Lower leg skin (tissue), 4 donors: ENCODE results near the gene UQCRQ. TPM values are rescaled to one million over a fixed set of nuclear protein-coding genes. Genes with fewer than 3 reads are reported as not detected.

ENCODE experiments used
- DNase-seq, 2 donors: peaks; one replicate each; pipeline ENCODE4 v3.0.0-alpha.2; 2019; ENCODE audit warnings: low spot score in 2 of 2
- H3K4me3 ChIP-seq: fragments of 200-600 bp; sonication (generic); 2 replicates; pipeline ENCODE4 v1.5.1; 2017; ENCODE audit warnings: mild to moderate bottlenecking, low read depth; ENCODE audit not compliant: poor library complexity, severe bottlenecking
- POLR2A ChIP-seq, 2 donors: fragments of 450-650 bp; IDR thresholded peaks; one replicate each; pipeline ENCODE4 v1.6.1; 2016 to 2017; ENCODE audit warnings: antibody characterized with exemption in 2 of 2, mild to moderate bottlenecking in 1 of 2, moderate library complexity in 1 of 2
- WGBS, 2 donors: methylation state at CpG; one replicate each; pipeline ENCODE4 v1.1.5; 2018; 5-methylcytosine and 5-hydroxymethylcytosine counted together
- intact Hi-C: fragments of 100-400 bp; cut with DNase I; formaldehyde crosslinking; loops from one replicate; pipeline ENCODE4 v1.15.0; 2023; ENCODE audit warnings: low total_unique reads
- total RNA-seq, 4 donors: library from RNA; depleted of rRNA; stranded (reverse); fragments of >200 nt; gene quantifications; one replicate each; pipeline ENCODE4 v1.1.0, GENCODE V29; 2016
- TF ChIP-seq, protein P1 (sequence below), 3 donors: fragments of 450-650 bp; IDR thresholded peaks; one replicate each; pipeline ENCODE4 v1.5.1; 2016; ENCODE audit warnings: antibody characterized with exemption in 3 of 3, mild to moderate bottlenecking in 3 of 3, moderate library complexity in 2 of 3

The UQCRQ gene
- total RNA-seq, 4 donors from 2014 or later = 56.0 to 122 (median 88.0) TPM

DNA sequence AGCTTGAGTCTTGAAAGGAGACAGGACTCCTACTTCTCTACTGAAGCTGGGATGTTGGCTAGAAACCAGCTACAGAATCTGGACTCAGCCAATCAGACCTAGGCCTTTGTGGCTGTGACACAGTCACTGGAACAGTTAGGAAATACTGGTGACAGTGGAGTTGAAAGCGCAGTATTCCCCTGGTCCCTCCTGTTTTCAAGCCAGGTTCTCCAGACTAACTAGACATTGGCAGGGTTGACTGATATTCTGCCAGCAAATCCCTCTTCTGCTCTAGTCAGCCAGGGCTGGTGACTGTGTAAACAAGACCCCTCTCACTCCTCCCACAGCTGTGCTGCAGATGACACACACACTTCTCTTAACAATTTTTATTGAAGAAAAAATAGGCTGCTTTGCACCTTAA lies 44.7 kb upstream of the UQCRQ start:
- TF ChIP-seq, protein P1, sequence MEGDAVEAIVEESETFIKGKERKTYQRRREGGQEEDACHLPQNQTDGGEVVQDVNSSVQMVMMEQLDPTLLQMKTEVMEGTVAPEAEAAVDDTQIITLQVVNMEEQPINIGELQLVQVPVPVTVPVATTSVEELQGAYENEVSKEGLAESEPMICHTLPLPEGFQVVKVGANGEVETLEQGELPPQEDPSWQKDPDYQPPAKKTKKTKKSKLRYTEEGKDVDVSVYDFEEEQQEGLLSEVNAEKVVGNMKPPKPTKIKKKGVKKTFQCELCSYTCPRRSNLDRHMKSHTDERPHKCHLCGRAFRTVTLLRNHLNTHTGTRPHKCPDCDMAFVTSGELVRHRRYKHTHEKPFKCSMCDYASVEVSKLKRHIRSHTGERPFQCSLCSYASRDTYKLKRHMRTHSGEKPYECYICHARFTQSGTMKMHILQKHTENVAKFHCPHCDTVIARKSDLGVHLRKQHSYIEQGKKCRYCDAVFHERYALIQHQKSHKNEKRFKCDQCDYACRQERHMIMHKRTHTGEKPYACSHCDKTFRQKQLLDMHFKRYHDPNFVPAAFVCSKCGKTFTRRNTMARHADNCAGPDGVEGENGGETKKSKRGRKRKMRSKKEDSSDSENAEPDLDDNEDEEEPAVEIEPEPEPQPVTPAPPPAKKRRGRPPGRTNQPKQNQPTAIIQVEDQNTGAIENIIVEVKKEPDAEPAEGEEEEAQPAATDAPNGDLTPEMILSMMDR (IDR thresholded peaks at IDR 0.05) = no peak
- TF ChIP-seq POLR2A (IDR thresholded peaks at IDR 0.05) = no peak
- WGBS, 2 donors = 77 to 80% methylated on average over 1 of the region's 1 CpG
- H3K4me3 ChIP-seq = no peak overlapping the region
- intact Hi-C loops = no loop called here
- DNase-seq = no peak

DNA sequence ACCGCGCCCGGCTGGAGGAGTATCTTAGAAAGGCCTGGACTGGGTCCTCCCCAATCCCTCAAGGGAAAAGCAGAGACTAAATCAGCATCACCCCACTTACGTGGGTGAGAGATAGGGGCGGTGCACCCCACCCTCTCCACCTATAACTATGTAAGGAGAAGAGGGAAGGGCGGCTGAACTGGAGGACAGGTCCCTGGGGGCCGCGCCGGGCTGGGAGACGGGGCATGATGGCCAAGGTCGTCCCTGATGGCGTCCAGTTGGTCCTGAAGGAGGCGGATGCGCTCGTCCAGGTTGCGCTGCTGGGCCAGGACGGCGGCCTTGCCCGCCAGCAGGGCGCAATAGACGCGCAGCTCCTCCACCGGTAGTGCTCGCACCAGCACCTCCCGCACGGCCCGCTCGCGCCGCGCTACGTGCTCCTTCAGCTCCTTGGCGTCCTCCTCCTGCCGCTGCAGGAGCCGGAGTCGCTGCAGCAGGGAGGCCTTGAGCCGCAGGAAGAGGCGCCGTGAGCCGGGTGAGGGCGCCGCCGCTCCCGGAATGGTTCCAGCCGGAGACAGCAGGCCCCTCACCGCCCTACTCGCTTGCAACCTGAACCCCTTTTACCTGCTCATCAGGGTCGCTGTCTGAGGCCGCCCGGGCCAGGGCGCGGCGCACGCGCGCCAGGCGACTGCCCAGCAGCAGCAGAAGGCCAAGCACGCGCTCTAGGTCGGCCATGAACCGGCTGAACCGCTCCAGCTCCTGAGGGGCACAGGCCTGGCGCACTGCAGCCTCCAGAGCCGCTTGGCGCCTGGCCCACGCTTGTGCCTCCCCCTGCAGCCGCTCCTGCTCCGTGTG lies 43.6 kb upstream of the UQCRQ start:
- TF ChIP-seq POLR2A (IDR thresholded peaks at IDR 0.05) = no peak
- TF ChIP-seq, protein P1 (IDR thresholded peaks at IDR 0.05) = no peak
- intact Hi-C loops = no loop called here
- WGBS, 2 donors = 53 to 59% methylated on average over 28 to 34 of the region's 68 CpGs
- no peak overlapping the region for H3K4me3 ChIP-seq
- DNase-seq = no peak

- whole genome bisulfite sequencing, 2 donors = 92 to 95% methylated on average over 5 to 7 of the region's 7 CpGs
- intact Hi-C loops = no loop called here
- no peak for TF ChIP-seq POLR2A (IDR thresholded peaks at IDR 0.05)
- TF ChIP-seq, protein P1 (IDR thresholded peaks at IDR 0.05) = no peak
- H3K4me3 ChIP-seq = no peak overlapping the region
- DNase-seq = no peak
Observed at GRCh38 chr5:132823481-132824050, 42.9 kb upstream of the UQCRQ start.

DNA sequence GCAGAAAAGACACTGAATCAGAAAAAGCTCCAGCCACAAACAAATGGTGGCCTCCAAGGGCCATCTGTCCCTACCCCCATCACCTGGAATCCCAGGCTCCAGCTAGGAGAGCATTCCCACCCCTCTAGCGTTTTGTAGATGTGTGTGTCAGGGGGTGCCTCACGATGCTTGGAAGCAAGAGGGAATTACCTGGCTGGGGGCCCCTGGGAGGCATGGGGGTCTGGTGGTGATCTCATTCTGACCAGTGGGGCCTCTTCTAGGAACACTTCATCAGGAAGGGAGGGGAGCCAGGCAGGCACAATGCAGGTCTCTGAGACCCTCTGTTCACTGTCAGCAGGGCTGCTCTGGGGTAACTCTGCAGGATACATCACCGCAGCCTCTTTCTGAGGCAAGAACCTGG lies 42.0 kb upstream of the UQCRQ start:
- no peak for TF ChIP-seq POLR2A (IDR thresholded peaks at IDR 0.05)
- TF ChIP-seq, protein P1 (IDR thresholded peaks at IDR 0.05) = no peak
- intact Hi-C loops = no loop called here
- H3K4me3 ChIP-seq = no peak overlapping the region
- 91 to 93% methylated on average over 3 of the region's 3 CpGs for WGBS, 2 donors
- DNase-seq = no peak

- intact Hi-C loops = no loop called here
- 61 to 77% methylated on average over 30 to 36 of the region's 71 CpGs for WGBS, 2 donors
Observed at GRCh38 chr5:132825033-132825833, 41.2 kb upstream of the UQCRQ start.

More at GRCh38 chr5:132825033-132825833, 41.2 kb upstream of the UQCRQ start:
- no peak for TF ChIP-seq POLR2A (IDR thresholded peaks at IDR 0.05)
- TF ChIP-seq, protein P1 (IDR thresholded peaks at IDR 0.05) = no peak
- no peak overlapping the region for H3K4me3 ChIP-seq
- no peak for DNase-seq
